Spleen (tissue), 11 donors: Measurements from ENCODE around the gene PDCD1. TPM values are rescaled to one million over a fixed set of nuclear protein-coding genes. Genes with fewer than 3 reads are reported as not detected.
"Not testable (repeated sequence)": the region's sequence is repeated elsewhere in the genome, so short reads cannot be mapped to it uniquely, and the experiment has no call there.

ENCODE experiments used
- DNase-seq: peaks from one replicate; pipeline ENCODE4 v3.0.0-alpha.2; 2020
- H3K27ac ChIP-seq, 8 donors: fragments of 200-600 bp; sonication (generic) in 7 of 8; 1 replicate in 4 of 8; 2 replicates in 4 of 8; pipeline versions ENCODE4 v1.5.0 to v1.8.0; 2016 to 2021; ENCODE audit warnings: inconsistent platforms in 4 of 8, mild to moderate bottlenecking in 4 of 8, moderate library complexity in 1 of 8
- H3K27me3 ChIP-seq, 7 donors: fragments of 200-600 bp; sonication (generic) in 6 of 7; replicated peaks in 1 of 7; 1 replicate in 4 of 7; 2 replicates in 3 of 7; pipeline versions ENCODE4 v1.5.0 to v1.8.0; 2016 to 2021; ENCODE audit warnings: inconsistent platforms in 3 of 7, mild to moderate bottlenecking in 1 of 7
- H3K36me3 ChIP-seq, 6 donors: fragments of 200-600 bp; sonication (generic) in 5 of 6; 1 replicate in 4 of 6; 2 replicates in 2 of 6; pipeline versions ENCODE4 v1.5.0 to v1.8.0; 2016 to 2021; ENCODE audit warnings: inconsistent platforms in 2 of 6
- H3K4me1 ChIP-seq, 6 donors: fragments of 200-600 bp; sonication (generic) in 5 of 6; 1 replicate in 3 of 6; 2 replicates in 3 of 6; pipeline versions ENCODE4 v1.5.0 to v1.8.0; 2016 to 2021; ENCODE audit warnings: inconsistent platforms in 3 of 6
- H3K4me3 ChIP-seq, 8 donors: fragments of 200-600 bp; sonication (generic) in 7 of 8; 1 replicate in 4 of 8; 2 replicates in 4 of 8; pipeline versions ENCODE4 v1.5.0 to v1.8.0; 2016 to 2021; ENCODE audit warnings: inconsistent platforms in 4 of 8, mild to moderate bottlenecking in 4 of 8, moderate library complexity in 2 of 8
- H3K9me3 ChIP-seq, 8 donors: fragments of 200-600 bp; sonication (generic) in 7 of 8; 1 replicate in 4 of 8; 2 replicates in 4 of 8; pipeline versions ENCODE4 v1.5.0 to v1.8.0; 2016 to 2021; ENCODE audit warnings: inconsistent platforms in 4 of 8
- POLR2A ChIP-seq, 3 donors: fragments of 450-650 bp; IDR thresholded peaks; one replicate each; pipeline ENCODE4 v1.5.1; 2017; ENCODE audit warnings: antibody characterized with exemption in 3 of 3, mild to moderate bottlenecking in 1 of 3
- POLR2AphosphoS5 ChIP-seq, 3 donors: sonication (generic); formaldehyde crosslinking; IDR thresholded peaks; one replicate each; pipeline ENCODE4 v1.5.1; 2017; ENCODE audit warnings: antibody characterized with exemption in 3 of 3
- WGBS, 5 donors: extraction: QIAGEN DNeasy Blood & Tissue Kit in 3 of 5; methylation state at CpG; one replicate each; pipeline versions ENCODE4 v1.1.5 to v1.1.7; 2013 to 2018; 5-methylcytosine and 5-hydroxymethylcytosine counted together
- intact Hi-C: fragments of 100-400 bp; cut with DNase I; formaldehyde crosslinking; loops from one replicate; pipeline ENCODE4 v1.15.0; 2023; ENCODE audit warnings: low total_unique reads
- polyA plus RNA-seq, 3 donors: library from polyadenylated mRNA; stranded (reverse); fragments of 200-250 nt; gene quantifications; one replicate each; pipeline ENCODE4 v1.2.1, GENCODE V29; 2013
- total RNA-seq, 7 donors: library from RNA; depleted of rRNA in 3 of 7; stranded (reverse); fragments of >200 nt in 3 of 7; fragmentation: NEBNext Ultra II Directional in 4 of 7; extraction: Animal tissue kit (Norgen Biotek cat#: 25700) in 4 of 7; gene quantifications; one replicate each; pipeline versions ENCODE4 v1.1.0 to v1.2.1, GENCODE V29; 2016 to 2021
- TF ChIP-seq, protein P1 (sequence below), 11 experiments: fragments of 200-600 bp in 7 of 11; fragments of 450-650 bp in 4 of 11; sonication (generic) in 4 of 11; IDR thresholded peaks in 8 of 11; conservative IDR thresholded peaks in 3 of 11; 1 replicate in 7 of 11; 2 replicates in 4 of 11; pipeline versions ENCODE4 v1.4.0 to v1.8.0; 2016 to 2021; ENCODE audit warnings: antibody characterized with exemption in 11 of 11, inconsistent platforms in 4 of 11, mild to moderate bottlenecking in 1 of 11
- donor health status: healthy with polysubstance abuse.
- donor health status: DM: no; HTN: no; CAD: no; lungs with moderate emphysema.
- donor health status: DM: no; HTN: no; CAD: no.
- donor health status: Bipolar disorder and iron deficiency.
- donor health status: healthy.
- donor health status: DM: no; HTN: no; CAD: no.
- donor health status: DM: yes; HTN: yes; CAD: no.

PDCD1 gene
- total and polyA plus RNA-seq, 10 donors = 2.7 to 7.9 (median 5.3) TPM

- DNase-seq = no peak
- H3K4me3 ChIP-seq = no peak overlapping the region
- WGBS, 5 donors = 59 to 69% (median 66%) methylated on average over 13 of the region's 13 CpGs
These were observed 25.5 kb downstream of the PDCD1 start for GRCh38 chr2:241833101-241833663.

GRCh38 chr2:241827394-241827793 is 31.3 kb downstream of the PDCD1 start:
- Histone ChIP-seq H3K4me1 (peaks cover 0 to 1% (median 0%) of the 10 kb centered on the region in 6 donors), H3K4me3 (no peak overlapping the region), H3K27me3 (peaks cover 0 to 12% (median 0%) of the 10 kb centered on the region in 7 donors), H3K36me3 (no peaks in the 10 kb centered on the region), H3K27ac (no peak overlapping the region), H3K9me3 (peaks cover 0 to 25% (median 20%) of the 10 kb centered on the region in 8 donors)
- no peak for TF ChIP-seq POLR2A (IDR thresholded peaks at IDR 0.05)
- TF ChIP-seq POLR2AphosphoS5 (IDR thresholded peaks at IDR 0.05) = no peak
- TF ChIP-seq, protein P1, sequence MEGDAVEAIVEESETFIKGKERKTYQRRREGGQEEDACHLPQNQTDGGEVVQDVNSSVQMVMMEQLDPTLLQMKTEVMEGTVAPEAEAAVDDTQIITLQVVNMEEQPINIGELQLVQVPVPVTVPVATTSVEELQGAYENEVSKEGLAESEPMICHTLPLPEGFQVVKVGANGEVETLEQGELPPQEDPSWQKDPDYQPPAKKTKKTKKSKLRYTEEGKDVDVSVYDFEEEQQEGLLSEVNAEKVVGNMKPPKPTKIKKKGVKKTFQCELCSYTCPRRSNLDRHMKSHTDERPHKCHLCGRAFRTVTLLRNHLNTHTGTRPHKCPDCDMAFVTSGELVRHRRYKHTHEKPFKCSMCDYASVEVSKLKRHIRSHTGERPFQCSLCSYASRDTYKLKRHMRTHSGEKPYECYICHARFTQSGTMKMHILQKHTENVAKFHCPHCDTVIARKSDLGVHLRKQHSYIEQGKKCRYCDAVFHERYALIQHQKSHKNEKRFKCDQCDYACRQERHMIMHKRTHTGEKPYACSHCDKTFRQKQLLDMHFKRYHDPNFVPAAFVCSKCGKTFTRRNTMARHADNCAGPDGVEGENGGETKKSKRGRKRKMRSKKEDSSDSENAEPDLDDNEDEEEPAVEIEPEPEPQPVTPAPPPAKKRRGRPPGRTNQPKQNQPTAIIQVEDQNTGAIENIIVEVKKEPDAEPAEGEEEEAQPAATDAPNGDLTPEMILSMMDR (IDR thresholded peaks at IDR 0.05 in 8 of 11, conservative IDR thresholded peaks at IDR 0.05 in 3 of 11) = no peak
- intact Hi-C loops = no loop called here
- no peak for DNase-seq
- 68 to 89% (median 82%) methylated on average over 2 of the region's 2 CpGs for WGBS, 5 donors

More at GRCh38 chr2:241833101-241833663, 25.5 kb downstream of the PDCD1 start:
- peaks cover 0 to 4% (median 1%) of the 10 kb centered on the region in 8 donors for H3K9me3 ChIP-seq
- no peaks in the 10 kb centered on the region for H3K4me1 ChIP-seq
- H3K36me3 ChIP-seq = no peaks in the 10 kb centered on the region
- H3K27ac ChIP-seq = no peak overlapping the region
- intact Hi-C loops = no loop called here
- peaks cover 0 to 5% (median 0%) of the 10 kb centered on the region in 7 donors for H3K27me3 ChIP-seq
- TF ChIP-seq POLR2A (IDR thresholded peaks at IDR 0.05) = no peak
- TF ChIP-seq, protein P1 (IDR thresholded peaks at IDR 0.05 in 8 of 11, conservative IDR thresholded peaks at IDR 0.05 in 3 of 11) = no peak
- TF ChIP-seq POLR2AphosphoS5 (IDR thresholded peaks at IDR 0.05) = no peak

DNA sequence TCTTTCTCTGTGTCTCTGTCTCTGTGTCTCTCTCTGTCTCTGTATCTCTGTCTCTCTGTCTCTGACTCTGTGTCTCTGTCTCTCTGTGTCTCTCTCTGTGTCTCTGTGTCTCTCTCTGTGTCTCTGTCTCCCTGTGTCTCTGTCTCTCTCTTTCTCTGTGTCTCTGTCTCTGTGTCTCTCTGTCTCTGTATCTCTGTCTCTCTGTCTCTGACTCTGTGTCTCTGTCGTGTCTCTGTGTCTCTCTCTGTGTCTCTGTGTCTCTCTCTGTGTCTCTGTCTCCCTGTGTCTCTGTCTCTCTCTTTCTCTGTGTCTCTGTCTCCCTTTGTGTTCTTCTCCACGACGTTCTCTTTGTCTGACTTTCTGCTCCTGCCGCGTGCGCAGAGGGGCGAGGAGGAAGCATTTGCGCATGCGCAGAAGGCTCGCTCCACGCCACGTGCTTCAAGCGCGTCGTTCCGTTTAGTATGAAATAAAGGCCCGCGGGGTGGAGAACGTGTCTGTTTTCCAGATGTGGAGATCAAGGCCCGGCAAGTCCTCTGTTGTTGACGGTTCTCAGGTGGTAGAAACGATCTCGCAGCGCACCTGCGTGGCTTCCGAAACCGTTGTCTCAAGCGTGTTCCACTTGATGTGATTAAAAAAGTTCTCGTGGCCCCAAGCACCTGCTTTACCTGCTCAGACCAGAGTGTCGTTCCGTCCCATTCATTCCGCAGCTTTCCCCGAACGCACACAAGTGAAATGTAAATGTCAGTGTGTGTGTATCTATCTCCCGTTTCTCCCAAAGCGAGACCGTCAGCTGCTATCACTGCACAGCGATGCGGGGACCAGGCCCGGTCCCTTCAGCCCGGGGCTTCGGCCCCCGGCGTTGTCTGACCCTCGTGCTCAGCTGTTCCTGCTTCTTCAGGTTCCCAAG is 34.9 kb downstream of the PDCD1 start:
- Histone ChIP-seq H3K27me3 (peaks cover 0 to 36% (median 0%) of the 10 kb centered on the region in 7 donors), H3K9me3 (peaks cover 0 to 25% (median 20%) of the 10 kb centered on the region in 8 donors), H3K4me1 (peaks cover 0 to 17% (median 8%) of the 10 kb centered on the region in 6 donors)
- DNase-seq, H3K36me3 ChIP-seq, intact Hi-C loops, H3K4me3 ChIP-seq, H3K27ac ChIP-seq: not testable (repeated sequence)
- 90 to 93% (median 92%) methylated on average over 45 of the region's 45 CpGs for WGBS, 5 donors

GRCh38 chr2:241822264-241822623 is 36.5 kb downstream of the PDCD1 start:
- WGBS, 5 donors = 61 to 93% (median 77%) methylated on average over 10 to 14 of the region's 14 CpGs
- peak overlapping the region in 1 of 8 donors; percentile 15 for H3K4me3 ChIP-seq

More at GRCh38 chr2:241822264-241822623, 36.5 kb downstream of the PDCD1 start:
- TF ChIP-seq POLR2AphosphoS5 (IDR thresholded peaks at IDR 0.05) = no peak
- TF ChIP-seq, protein P1 (IDR thresholded peaks at IDR 0.05 in 8 of 11, conservative IDR thresholded peaks at IDR 0.05 in 3 of 11) = no peak
- no peak for TF ChIP-seq POLR2A (IDR thresholded peaks at IDR 0.05)
- Histone ChIP-seq H3K36me3 (no peaks in the 10 kb centered on the region), H3K27me3 (peaks cover 0 to 51% (median 0%) of the 10 kb centered on the region in 7 donors), H3K4me1 (peaks cover 0 to 24% (median 15%) of the 10 kb centered on the region in 6 donors), H3K27ac (no peak overlapping the region), H3K9me3 (peaks cover 0 to 13% (median 10%) of the 10 kb centered on the region in 8 donors)
- intact Hi-C loops = no loop called here
- no peak for DNase-seq
